B cell (primary cell): ENCODE results near the gene KIDINS220. TPM values are rescaled to one million over a fixed set of nuclear protein-coding genes. Genes with fewer than 3 reads are reported as not detected.

Experiments used
- ATAC-seq: fragments of 200-7000 bp; cut with Tn5 transposase; one replicate; pipeline ENCODE4 v1.10.0; 2021; ENCODE audit warnings: low read depth, mild to moderate bottlenecking, moderate number of reproducible peaks, moderate library complexity
- CTCF ChIA-PET: fragments of 350-600 bp; sonication (Branson Sonifier 250); formaldehyde crosslinking; loops from one replicate; lab custom pipeline; 2021; ENCODE audit warnings: antibody characterized with exemption, inconsistent platforms; lab: Charles Lee
- POLR2A ChIA-PET: fragments of 350-600 bp; sonication (Branson Sonifier 250); formaldehyde crosslinking; loops from one replicate; lab custom pipeline; 2021; ENCODE audit warnings: antibody characterized with exemption; lab: Charles Lee
- DNase-seq: peaks from one replicate; pipeline ENCODE4 v3.0.0; 2013
- H2AFZ ChIP-seq: 2 replicates; pipeline ENCODE4 v1.6.1; 2012; ENCODE audit warnings: mild to moderate bottlenecking, low read depth, low read length; ENCODE audit not compliant: insufficient read depth, poor library complexity, severe bottlenecking
- H3K27ac ChIP-seq, 2 donors: 1 replicate in 1 of 2; 2 replicates in 1 of 2; pipeline ENCODE4 v1.5.1; 2012 to 2013; ENCODE audit warnings: low read length in 2 of 2, mild to moderate bottlenecking in 2 of 2, moderate library complexity in 1 of 2
- H3K27me3 ChIP-seq, 4 experiments: fragments of 200-600 bp in 1 of 4; sonication (generic) in 1 of 4; replicated peaks in 1 of 4; 1 replicate in 2 of 4; 2 replicates in 2 of 4; pipeline versions ENCODE4 v1.6.1 to v1.7.0; 2013 to 2016; ENCODE audit warnings: low read length in 3 of 4, mild to moderate bottlenecking in 2 of 4, mixed read lengths in 1 of 4, moderate library complexity in 1 of 4; ENCODE audit not compliant: insufficient read depth in 4 of 4, control insufficient read depth in 3 of 4; ENCODE audit errors: control extremely low read depth in 1 of 4
- H3K36me3 ChIP-seq, 2 experiments: replicated peaks in 1 of 2; 1 replicate in 1 of 2; 2 replicates in 1 of 2; pipeline versions ENCODE4 v1.6.1 to v1.7.1; 2013; ENCODE audit warnings: low read length in 1 of 2; ENCODE audit not compliant: insufficient read depth in 2 of 2, control insufficient read depth in 1 of 2; ENCODE audit errors: control extremely low read depth in 1 of 2, extremely low read depth in 1 of 2
- H3K4me1 ChIP-seq, 2 donors: fragments of 200-600 bp in 1 of 2; sonication (generic) in 1 of 2; 1 replicate in 1 of 2; 2 replicates in 1 of 2; pipeline versions ENCODE4 v1.5.1 to v1.6.1; 2013 to 2017; ENCODE audit warnings: low read length in 2 of 2; ENCODE audit not compliant: control insufficient read depth in 2 of 2, insufficient read depth in 2 of 2
- H3K4me2 ChIP-seq: replicated peaks from 2 replicates; pipeline ENCODE3; 2012; ENCODE audit warnings: mild to moderate bottlenecking, low read depth, low read length; ENCODE audit not compliant: poor library complexity, severe bottlenecking
- H3K4me3 ChIP-seq, 5 experiments: fragments of 200-600 bp in 1 of 5; sonication (generic) in 1 of 5; 1 replicate in 3 of 5; 2 replicates in 2 of 5; pipeline versions ENCODE4 v1.5.1 to v1.7.0; 2011 to 2016; ENCODE audit warnings: low read length in 4 of 5, mild to moderate bottlenecking in 4 of 5, low read depth in 2 of 5, control low read depth in 1 of 5, moderate library complexity in 1 of 5; ENCODE audit not compliant: insufficient read depth in 1 of 5; ENCODE audit errors: control extremely low read depth in 1 of 5, extremely low read depth in 1 of 5
- H3K79me2 ChIP-seq: fragments of 200-600 bp; sonication (generic); one replicate; pipeline ENCODE4 v1.6.0; 2016; ENCODE audit warnings: low read length; ENCODE audit not compliant: control insufficient read depth, insufficient read depth
- H3K9ac ChIP-seq: fragments of 200-600 bp; sonication (generic); 2 replicates; pipeline ENCODE4 v1.6.1; 2017; ENCODE audit warnings: mild to moderate bottlenecking, low read length, moderate library complexity
- H3K9me3 ChIP-seq, 3 donors: one replicate each; pipeline versions ENCODE4 v1.6.1 to v1.7.1; 2013; ENCODE audit warnings: low read length in 2 of 3; ENCODE audit not compliant: control insufficient read depth in 2 of 3, insufficient read depth in 1 of 3; ENCODE audit errors: control extremely low read depth in 1 of 3
- H4K20me1 ChIP-seq: 2 replicates; pipeline ENCODE4 v1.6.0; 2012; ENCODE audit warnings: mild to moderate bottlenecking, low read length; ENCODE audit not compliant: insufficient read depth, control insufficient read depth, poor library complexity, severe bottlenecking
- H3K27ac Mint-ChIP-seq: one replicate; pipeline ENCODE4 v1.8.0; 2021; ENCODE audit warnings: mixed read lengths
- H3K27me3 Mint-ChIP-seq: one replicate; pipeline ENCODE4 v1.8.0; 2021; ENCODE audit warnings: mixed read lengths
- H3K4me1 Mint-ChIP-seq: one replicate; pipeline ENCODE4 v1.8.0; 2021; ENCODE audit warnings: mixed read lengths
- H3K4me3 Mint-ChIP-seq: one replicate; pipeline ENCODE4 v1.8.0; 2021; ENCODE audit warnings: mixed read lengths
- H3K9me3 Mint-ChIP-seq: one replicate; pipeline ENCODE4 v1.8.0; 2022; ENCODE audit warnings: mixed read lengths; ENCODE audit not compliant: insufficient read depth
- CTCF ChIP-seq: fragments of 200-600 bp; IDR thresholded peaks from one replicate; pipeline ENCODE4 v1.8.0; 2022; ENCODE audit warnings: antibody characterized with exemption, mild to moderate bottlenecking
- EZH2 ChIP-seq: IDR thresholded peaks from 2 replicates; pipeline ENCODE4 v1.6.1; 2012; ENCODE audit warnings: borderline replicate concordance, low read depth, mild to moderate bottlenecking, moderate library complexity, low read length; ENCODE audit not compliant: insufficient read depth, poor library complexity, severe bottlenecking
- WGBS: methylation state at CpG from one replicate; pipeline ENCODE4 v1.1.5; 2013; ENCODE audit warnings: missing lambda C conversion rate; ENCODE audit not compliant: insufficient coverage; 5-methylcytosine and 5-hydroxymethylcytosine counted together
- intact Hi-C: fragments of 100-400 bp; cut with micrococcal nuclease; formaldehyde crosslinking; loops from one replicate; pipeline ENCODE4 v1.10.0; 2022
- polyA plus RNA-seq: library from polyadenylated mRNA; depleted of rRNA; stranded (reverse); fragments of >200 nt; gene quantifications from 2 replicates; pipeline ENCODE4 v1.2.3, GENCODE V29; 2012
- total RNA-seq, 2 donors: library from RNA; stranded (reverse); fragments of 120-200 nt in 1 of 2; gene quantifications; 1 replicate in 1 of 2; 2 replicates in 1 of 2; pipeline versions ENCODE4 v1.2.3 to v1.2.4, GENCODE V29; 2013 to 2022

Gene KIDINS220
- total and polyA plus RNA-seq, 2 donors (not counting 1 experiment from before 2014, with no cell fraction given): 12.5 to 36.6 TPM

GRCh38 chr2:8803658-8804379 is 33.6 kb downstream of the KIDINS220 start:
- Histone ChIP-seq H3K27me3 (no peaks in the 10 kb centered on the region), H3K4me2 (no peak overlapping the region), H3K27ac (no peak overlapping the region), H4K20me1 (no peaks in the 10 kb centered on the region), H3K9me3 (no peaks in the 10 kb centered on the region), H2AFZ (no peak overlapping the region), H3K36me3 (peaks cover 0 to 70% of the 10 kb centered on the region in 2 experiments), H3K79me2 (no peaks in the 10 kb centered on the region), H3K9ac (no peak overlapping the region), H3K4me3 (no peak overlapping the region), H3K4me1 (no peaks in the 10 kb centered on the region)
- intact Hi-C loops: no loop called here
- H3K9me3 Mint-ChIP-seq: no peaks in the 10 kb centered on the region
- ChIA-PET CTCF (no interaction called here), POLR2A (no interaction called here)
- 100% methylated on average over 2 of the region's 3 CpGs for WGBS
- no peak overlapping the region for H3K27ac Mint-ChIP-seq
- no peak overlapping the region for H3K4me3 Mint-ChIP-seq
- H3K27me3 Mint-ChIP-seq: no peaks in the 10 kb centered on the region
- TF ChIP-seq EZH2: no peak
- no peak for TF ChIP-seq CTCF
- ATAC-seq: no peak
- DNase-seq: no peak
- H3K4me1 Mint-ChIP-seq: no peaks in the 10 kb centered on the region

DNA sequence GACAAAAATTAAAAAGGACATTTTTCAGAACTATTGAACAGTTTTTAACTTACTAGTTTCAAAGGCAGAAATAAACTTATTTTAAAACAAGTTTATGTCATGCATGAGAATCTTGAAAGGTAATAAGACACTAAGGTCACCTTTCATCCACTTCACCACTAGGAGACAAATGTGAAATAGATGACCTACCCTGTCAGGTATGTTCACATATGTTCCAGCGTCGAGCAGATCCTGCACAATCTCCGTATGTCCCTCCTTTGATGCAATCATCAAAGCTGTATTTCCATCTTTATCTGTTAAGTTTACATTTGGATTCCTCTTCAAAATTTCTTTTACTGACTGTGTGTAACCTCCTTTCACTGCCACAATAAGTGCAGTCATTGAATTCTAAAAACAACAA is 34.7 kb downstream of the KIDINS220 start:
- H3K27me3 Mint-ChIP-seq: no peaks in the 10 kb centered on the region
- WGBS: 100% methylated on average over 3 of the region's 3 CpGs
- H3K36me3 ChIP-seq: peaks cover 0 to 73% of the 10 kb centered on the region in 2 experiments

More for the DNA sequence above, 34.7 kb downstream of the KIDINS220 start:
- Histone ChIP-seq H3K4me2 (no peak overlapping the region), H3K79me2 (no peaks in the 10 kb centered on the region), H3K9me3 (no peaks in the 10 kb centered on the region), H3K27me3 (no peaks in the 10 kb centered on the region), H3K4me1 (no peaks in the 10 kb centered on the region), H3K27ac (no peak overlapping the region), H2AFZ (no peak overlapping the region), H4K20me1 (no peaks in the 10 kb centered on the region), H3K4me3 (no peak overlapping the region), H3K9ac (no peak overlapping the region)
- intact Hi-C loops: no loop called here
- CTCF ChIA-PET: no interaction called here
- Mint-ChIP-seq H3K4me1 (no peaks in the 10 kb centered on the region), H3K9me3 (no peaks in the 10 kb centered on the region), H3K27ac (no peak overlapping the region), H3K4me3 (no peak overlapping the region)
- POLR2A ChIA-PET: no interaction called here
- no peak for TF ChIP-seq EZH2
- no peak for TF ChIP-seq CTCF
- ATAC-seq (no peak), DNase-seq (no peak)
